Spleen (tissue), 11 donors: ENCODE data around the gene TMEM132D. TPM values are rescaled to one million over a fixed set of nuclear protein-coding genes. Genes with fewer than 3 reads are reported as not detected.

Experiments used
- DNase-seq: peaks from one replicate; pipeline ENCODE4 v3.0.0-alpha.2; 2020
- H3K27ac ChIP-seq, 8 donors: fragments of 200-600 bp; sonication (generic) in 7 of 8; 1 replicate in 4 of 8; 2 replicates in 4 of 8; pipeline versions ENCODE4 v1.5.0 to v1.8.0; 2016 to 2021; ENCODE audit warnings: inconsistent platforms in 4 of 8, mild to moderate bottlenecking in 4 of 8, moderate library complexity in 1 of 8
- H3K27me3 ChIP-seq, 7 donors: fragments of 200-600 bp; sonication (generic) in 6 of 7; replicated peaks in 1 of 7; 1 replicate in 4 of 7; 2 replicates in 3 of 7; pipeline versions ENCODE4 v1.5.0 to v1.8.0; 2016 to 2021; ENCODE audit warnings: inconsistent platforms in 3 of 7, mild to moderate bottlenecking in 1 of 7
- H3K36me3 ChIP-seq, 6 donors: fragments of 200-600 bp; sonication (generic) in 5 of 6; 1 replicate in 4 of 6; 2 replicates in 2 of 6; pipeline versions ENCODE4 v1.5.0 to v1.8.0; 2016 to 2021; ENCODE audit warnings: inconsistent platforms in 2 of 6
- H3K4me1 ChIP-seq, 6 donors: fragments of 200-600 bp; sonication (generic) in 5 of 6; 1 replicate in 3 of 6; 2 replicates in 3 of 6; pipeline versions ENCODE4 v1.5.0 to v1.8.0; 2016 to 2021; ENCODE audit warnings: inconsistent platforms in 3 of 6
- H3K4me3 ChIP-seq, 8 donors: fragments of 200-600 bp; sonication (generic) in 7 of 8; 1 replicate in 4 of 8; 2 replicates in 4 of 8; pipeline versions ENCODE4 v1.5.0 to v1.8.0; 2016 to 2021; ENCODE audit warnings: inconsistent platforms in 4 of 8, mild to moderate bottlenecking in 4 of 8, moderate library complexity in 2 of 8
- H3K9me3 ChIP-seq, 8 donors: fragments of 200-600 bp; sonication (generic) in 7 of 8; 1 replicate in 4 of 8; 2 replicates in 4 of 8; pipeline versions ENCODE4 v1.5.0 to v1.8.0; 2016 to 2021; ENCODE audit warnings: inconsistent platforms in 4 of 8
- CTCF ChIP-seq, 11 experiments: fragments of 200-600 bp in 7 of 11; fragments of 450-650 bp in 4 of 11; sonication (generic) in 4 of 11; IDR thresholded peaks in 8 of 11; conservative IDR thresholded peaks in 3 of 11; 1 replicate in 7 of 11; 2 replicates in 4 of 11; pipeline versions ENCODE4 v1.4.0 to v1.8.0; 2016 to 2021; ENCODE audit warnings: antibody characterized with exemption in 11 of 11, inconsistent platforms in 4 of 11, mild to moderate bottlenecking in 1 of 11
- POLR2A ChIP-seq, 3 donors: fragments of 450-650 bp; IDR thresholded peaks; one replicate each; pipeline ENCODE4 v1.5.1; 2017; ENCODE audit warnings: antibody characterized with exemption in 3 of 3, mild to moderate bottlenecking in 1 of 3
- POLR2AphosphoS5 ChIP-seq, 3 donors: sonication (generic); formaldehyde crosslinking; IDR thresholded peaks; one replicate each; pipeline ENCODE4 v1.5.1; 2017; ENCODE audit warnings: antibody characterized with exemption in 3 of 3
- WGBS, 5 donors: extraction: QIAGEN DNeasy Blood & Tissue Kit in 3 of 5; methylation state at CpG; one replicate each; pipeline versions ENCODE4 v1.1.5 to v1.1.7; 2013 to 2018; 5-methylcytosine and 5-hydroxymethylcytosine counted together
- intact Hi-C: fragments of 100-400 bp; cut with DNase I; formaldehyde crosslinking; loops from one replicate; pipeline ENCODE4 v1.15.0; 2023; ENCODE audit warnings: low total_unique reads
- polyA plus RNA-seq, 3 donors: library from polyadenylated mRNA; stranded (reverse); fragments of 200-250 nt; gene quantifications; one replicate each; pipeline ENCODE4 v1.2.1, GENCODE V29; 2013
- total RNA-seq, 7 donors: library from RNA; depleted of rRNA in 3 of 7; stranded (reverse); fragments of >200 nt in 3 of 7; fragmentation: NEBNext Ultra II Directional in 4 of 7; extraction: Animal tissue kit (Norgen Biotek cat#: 25700) in 4 of 7; gene quantifications; one replicate each; pipeline versions ENCODE4 v1.1.0 to v1.2.1, GENCODE V29; 2016 to 2021
- donor health status: healthy with polysubstance abuse.
- donor health status: DM: no; HTN: no; CAD: no; lungs with moderate emphysema.
- donor health status: DM: no; HTN: no; CAD: no.
- donor health status: Bipolar disorder and iron deficiency.
- donor health status: healthy.
- donor health status: DM: no; HTN: no; CAD: no.
- donor health status: DM: yes; HTN: yes; CAD: no.

The TMEM132D gene
- total and polyA plus RNA-seq, 10 donors, result 0.03 TPM; not detected in 9

GRCh38 chr12:129096968-129097367, 806.9 kb downstream of the TMEM132D start:
- no peak overlapping the region for H3K4me3 ChIP-seq
- 83 to 89% (median 85%) methylated on average over 7 of the region's 7 CpGs for WGBS, 5 donors
- intact Hi-C loops, result no loop called here
- no peaks in the 10 kb centered on the region for H3K4me1 ChIP-seq
- TF ChIP-seq POLR2A (IDR thresholded peaks at IDR 0.05), result no peak
- TF ChIP-seq POLR2AphosphoS5 (IDR thresholded peaks at IDR 0.05), result no peak
- TF ChIP-seq CTCF (IDR thresholded peaks at IDR 0.05 in 8 of 11, conservative IDR thresholded peaks at IDR 0.05 in 3 of 11), result no peak
- no peaks in the 10 kb centered on the region for H3K36me3 ChIP-seq
- no peak overlapping the region for H3K27ac ChIP-seq
- H3K27me3 ChIP-seq, result no peaks in the 10 kb centered on the region
- DNase-seq, result no peak
- peaks cover 0 to 25% (median 8%) of the 10 kb centered on the region in 8 donors for H3K9me3 ChIP-seq

- no peak overlapping the region for H3K27ac ChIP-seq
- no peak for DNase-seq
- WGBS, 5 donors, result 90 to 94% (median 91%) methylated on average over 11 of the region's 11 CpGs
- H3K36me3 ChIP-seq, result no peaks in the 10 kb centered on the region
- H3K4me1 ChIP-seq, result no peaks in the 10 kb centered on the region
- no peak overlapping the region for H3K4me3 ChIP-seq
- H3K27me3 ChIP-seq, result no peaks in the 10 kb centered on the region
- no peak for TF ChIP-seq POLR2A (IDR thresholded peaks at IDR 0.05)
- TF ChIP-seq POLR2AphosphoS5 (IDR thresholded peaks at IDR 0.05), result no peak
- no peak for TF ChIP-seq CTCF (IDR thresholded peaks at IDR 0.05 in 8 of 11, conservative IDR thresholded peaks at IDR 0.05 in 3 of 11)
- intact Hi-C loops, result no loop called here
- peaks cover 0 to 19% (median 5%) of the 10 kb centered on the region in 8 donors for H3K9me3 ChIP-seq
Observed at GRCh38 chr12:129096184-129096583, 807.6 kb downstream of the TMEM132D start.

- DNase-seq, result no peak
- Histone ChIP-seq H3K36me3 (no peaks in the 10 kb centered on the region), H3K4me3 (no peak overlapping the region), H3K4me1 (no peaks in the 10 kb centered on the region), H3K9me3 (peaks cover 0 to 7% (median 0%) of the 10 kb centered on the region in 8 donors), H3K27me3 (peaks cover 0 to 10% (median 0%) of the 10 kb centered on the region in 7 donors), H3K27ac (no peak overlapping the region)
- TF ChIP-seq CTCF (IDR thresholded peaks at IDR 0.05 in 8 of 11, conservative IDR thresholded peaks at IDR 0.05 in 3 of 11), result no peak
- TF ChIP-seq POLR2AphosphoS5 (IDR thresholded peaks at IDR 0.05), result no peak
- no peak for TF ChIP-seq POLR2A (IDR thresholded peaks at IDR 0.05)
- WGBS, 5 donors, result 72 to 90% (median 84%) methylated on average over 8 to 9 of the region's 9 CpGs
- intact Hi-C loops, result no loop called here
Observed at GRCh38 chr12:129089576-129089975, 814.2 kb downstream of the TMEM132D start.

- Histone ChIP-seq H3K27ac (no peak overlapping the region), H3K27me3 (peaks cover 0 to 20% (median 0%) of the 10 kb centered on the region in 7 donors), H3K4me3 (no peak overlapping the region), H3K36me3 (no peaks in the 10 kb centered on the region), H3K9me3 (no peaks in the 10 kb centered on the region), H3K4me1 (no peaks in the 10 kb centered on the region)
- no peak for DNase-seq
- intact Hi-C loops, result no loop called here
- WGBS, 5 donors, result 79 to 89% (median 82%) methylated on average over 20 of the region's 20 CpGs
- TF ChIP-seq POLR2AphosphoS5 (IDR thresholded peaks at IDR 0.05) (no peak), POLR2A (IDR thresholded peaks at IDR 0.05) (no peak), CTCF (IDR thresholded peaks at IDR 0.05 in 8 of 11, conservative IDR thresholded peaks at IDR 0.05 in 3 of 11) (no peak)
Observed at GRCh38 chr12:129084875-129085826, 818.7 kb downstream of the TMEM132D start.
